Mucosa of rectum (tissue), 2 donors: ENCODE results near the gene EVL.

Experiments used
- H3K27ac ChIP-seq, 2 donors: one replicate each; pipeline ENCODE4 v1.7.0; 2013; ENCODE audit warnings: inconsistent platforms in 2 of 2, low read depth in 2 of 2, low read length in 2 of 2
- H3K27me3 ChIP-seq, 2 donors: one replicate each; pipeline ENCODE4 v1.7.0; 2013; ENCODE audit warnings: low read length in 2 of 2; ENCODE audit not compliant: control insufficient read depth in 2 of 2, insufficient read depth in 2 of 2
- H3K36me3 ChIP-seq, 2 donors: one replicate each; pipeline ENCODE4 v1.7.0; 2013; ENCODE audit warnings: low read length in 2 of 2; ENCODE audit not compliant: control insufficient read depth in 2 of 2, insufficient read depth in 2 of 2
- H3K4me1 ChIP-seq, 2 donors: one replicate each; pipeline ENCODE4 v1.7.0; 2013; ENCODE audit warnings: low read length in 2 of 2, mild to moderate bottlenecking in 1 of 2; ENCODE audit not compliant: control insufficient read depth in 2 of 2, insufficient read depth in 2 of 2
- H3K4me3 ChIP-seq, 2 donors: one replicate each; pipeline ENCODE4 v1.7.0; 2013; ENCODE audit warnings: low read length in 2 of 2
- H3K9ac ChIP-seq, 2 donors: one replicate each; pipeline ENCODE4 v1.7.0; 2013; ENCODE audit warnings: low read length in 2 of 2, low read depth in 1 of 2, mild to moderate bottlenecking in 1 of 2
- H3K9me3 ChIP-seq, 2 donors: one replicate each; pipeline ENCODE4 v1.7.0; 2013; ENCODE audit warnings: low read length in 2 of 2; ENCODE audit not compliant: control insufficient read depth in 2 of 2
- donor health status: healthy.
- donor health status: Normal muscosa, but diverticular disease.

Gene EVL

DNA sequence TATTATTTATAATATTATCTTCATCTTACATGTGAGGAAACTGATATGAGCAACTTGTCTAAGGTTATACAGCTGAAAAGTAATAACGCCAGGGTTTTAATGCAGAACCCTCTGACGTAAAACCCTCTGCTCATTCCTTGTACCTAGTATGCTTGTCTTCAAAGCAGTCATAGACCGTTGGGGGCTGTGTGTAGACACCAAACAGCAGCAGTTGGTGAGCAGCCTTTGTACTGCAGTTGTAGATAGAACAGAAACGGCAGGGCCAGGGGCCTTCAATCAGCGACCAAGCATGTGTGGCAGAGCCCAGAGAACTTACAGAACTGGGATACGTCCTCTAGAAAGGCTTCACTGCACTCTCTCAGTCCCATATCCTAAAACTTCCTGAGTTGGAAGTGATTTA is 28.1 kb downstream of the EVL start:
- H3K27me3 ChIP-seq = no peaks in the 10 kb centered on the region
- H3K9me3 ChIP-seq = no peaks in the 10 kb centered on the region
- no peak overlapping the region for H3K4me3 ChIP-seq
- H3K4me1 ChIP-seq = no peaks in the 10 kb centered on the region
- no peak overlapping the region for H3K9ac ChIP-seq
- H3K36me3 ChIP-seq = peaks cover 3 to 7% of the 10 kb centered on the region in 2 donors
- H3K27ac ChIP-seq = no peak overlapping the region

DNA sequence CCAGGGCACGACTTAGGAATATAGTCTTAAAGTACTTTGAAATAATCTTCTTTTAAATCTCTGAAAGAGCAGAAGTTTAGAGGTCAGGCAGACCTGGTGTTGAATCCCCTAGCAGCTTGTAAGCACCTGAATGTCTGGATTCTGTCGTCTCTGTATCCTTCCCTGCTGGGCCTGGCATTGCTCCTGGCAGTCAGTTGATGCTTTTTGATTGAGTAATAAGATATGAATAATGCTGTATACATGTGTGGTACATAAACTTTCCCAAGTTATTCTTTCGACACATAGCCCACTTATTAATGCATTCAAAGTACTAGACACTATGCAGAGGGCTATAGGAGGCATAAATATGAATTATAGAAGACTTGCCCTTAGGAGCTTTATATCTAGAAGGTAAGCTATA is 31.4 kb downstream of the EVL start:
- peaks cover 3 to 6% of the 10 kb centered on the region in 2 donors for H3K36me3 ChIP-seq
- H3K4me3 ChIP-seq = no peak overlapping the region
- H3K27me3 ChIP-seq = no peaks in the 10 kb centered on the region
- H3K27ac ChIP-seq = no peak overlapping the region
- no peaks in the 10 kb centered on the region for H3K9me3 ChIP-seq
- no peaks in the 10 kb centered on the region for H3K4me1 ChIP-seq
- H3K9ac ChIP-seq = no peak overlapping the region

DNA sequence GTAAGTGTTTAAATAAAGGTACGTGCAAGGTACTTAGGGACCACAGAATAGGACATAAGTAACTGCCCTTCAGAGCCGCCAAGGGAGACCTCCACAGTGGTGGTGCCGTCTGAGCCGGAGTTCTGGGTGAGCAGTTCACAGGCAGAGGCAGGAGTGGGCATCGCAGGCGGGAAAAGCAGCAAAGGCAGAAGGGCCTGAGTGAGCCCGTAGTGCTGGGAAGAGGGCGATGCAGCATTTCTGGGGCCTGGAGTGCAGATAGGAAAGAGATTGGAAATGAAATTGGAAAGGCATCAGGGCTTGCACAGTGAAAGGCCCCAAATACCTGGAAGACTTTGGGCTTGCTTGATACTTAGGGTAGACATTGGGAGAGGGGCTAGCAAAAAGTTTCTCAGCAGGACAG is 32.9 kb downstream of the EVL start:
- Histone ChIP-seq H3K4me3 (no peak overlapping the region), H3K4me1 (peaks cover 0 to under 1% of the 10 kb centered on the region in 2 donors), H3K27me3 (no peaks in the 10 kb centered on the region), H3K36me3 (peaks cover 3 to 6% of the 10 kb centered on the region in 2 donors), H3K9ac (no peak overlapping the region), H3K27ac (no peak overlapping the region), H3K9me3 (no peaks in the 10 kb centered on the region)

DNA sequence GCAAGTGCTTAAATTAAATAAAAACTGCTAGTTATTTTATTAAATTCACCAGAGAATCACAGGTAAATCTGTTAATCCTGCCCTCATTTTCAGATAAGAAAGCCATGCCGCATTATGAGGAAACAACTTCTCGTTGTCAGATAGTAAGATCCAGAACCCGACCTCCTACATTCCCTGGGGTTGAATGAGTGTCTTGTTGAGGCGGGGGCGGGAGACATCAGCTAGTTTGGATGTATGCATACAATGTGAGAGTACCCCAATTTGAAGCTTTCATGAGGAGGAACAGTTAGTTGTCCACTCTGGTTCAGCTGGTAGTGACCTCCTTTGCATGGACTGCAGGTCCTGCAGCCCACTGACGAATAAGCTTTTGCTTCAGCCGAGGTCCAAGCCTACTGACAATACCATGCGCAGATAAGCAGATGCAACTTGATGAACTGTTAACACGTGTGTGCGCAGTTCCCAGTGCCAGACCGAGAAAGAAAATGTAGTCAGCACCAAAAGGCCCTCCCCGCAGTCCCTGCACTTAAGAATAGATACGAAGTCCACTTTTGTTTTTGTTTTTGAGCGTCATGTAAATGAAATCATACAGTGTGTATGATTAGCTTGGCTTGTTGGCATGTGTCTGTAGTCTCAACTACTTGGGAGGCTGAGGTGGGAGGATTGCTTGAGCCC is 34.9 kb downstream of the EVL start:
- no peak overlapping the region for H3K9ac ChIP-seq
- peaks cover 6 to 8% of the 10 kb centered on the region in 2 donors for H3K4me1 ChIP-seq
- H3K27ac ChIP-seq = no peak overlapping the region
- no peaks in the 10 kb centered on the region for H3K27me3 ChIP-seq
- H3K36me3 ChIP-seq = peaks cover 3 to 6% of the 10 kb centered on the region in 2 donors
- H3K9me3 ChIP-seq = no peaks in the 10 kb centered on the region
- no peak overlapping the region for H3K4me3 ChIP-seq

DNA sequence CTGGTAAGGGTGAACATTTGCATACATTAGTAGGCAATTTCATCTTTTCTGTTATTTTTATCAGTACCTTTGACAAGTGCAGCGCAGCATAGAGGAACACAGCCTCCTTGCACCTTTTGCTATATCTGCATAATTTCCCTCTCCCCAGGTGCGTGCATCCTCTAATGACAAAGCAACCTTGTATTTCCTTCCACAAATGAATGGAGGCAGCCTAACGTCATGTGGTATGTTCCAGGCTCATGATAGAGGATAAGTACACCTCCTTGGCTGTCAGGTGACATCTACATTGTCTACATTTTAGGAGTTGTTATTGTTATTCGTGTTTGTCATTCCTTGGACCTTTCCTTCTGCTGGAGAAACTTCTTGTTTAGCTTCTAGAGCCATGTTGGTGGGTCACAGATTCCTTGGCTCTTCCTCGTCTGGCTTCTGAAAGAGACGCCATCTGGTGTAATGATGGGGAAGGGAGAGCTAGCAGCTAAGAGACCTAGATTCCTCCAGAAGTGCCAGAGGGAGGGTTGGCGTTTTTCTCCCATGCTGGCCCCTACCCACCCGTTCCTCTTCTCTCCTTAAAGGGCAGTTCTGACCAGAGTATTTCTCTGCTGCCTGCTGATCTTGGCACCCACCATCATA is 37.0 kb downstream of the EVL start:
- peaks cover 6 to 17% of the 10 kb centered on the region in 2 donors for H3K4me1 ChIP-seq
- H3K4me3 ChIP-seq = no peak overlapping the region
- H3K27me3 ChIP-seq = no peaks in the 10 kb centered on the region
- H3K27ac ChIP-seq = no peak overlapping the region
- H3K9ac ChIP-seq = no peak overlapping the region
- peaks cover 3 to 6% of the 10 kb centered on the region in 2 donors for H3K36me3 ChIP-seq
- no peaks in the 10 kb centered on the region for H3K9me3 ChIP-seq

DNA sequence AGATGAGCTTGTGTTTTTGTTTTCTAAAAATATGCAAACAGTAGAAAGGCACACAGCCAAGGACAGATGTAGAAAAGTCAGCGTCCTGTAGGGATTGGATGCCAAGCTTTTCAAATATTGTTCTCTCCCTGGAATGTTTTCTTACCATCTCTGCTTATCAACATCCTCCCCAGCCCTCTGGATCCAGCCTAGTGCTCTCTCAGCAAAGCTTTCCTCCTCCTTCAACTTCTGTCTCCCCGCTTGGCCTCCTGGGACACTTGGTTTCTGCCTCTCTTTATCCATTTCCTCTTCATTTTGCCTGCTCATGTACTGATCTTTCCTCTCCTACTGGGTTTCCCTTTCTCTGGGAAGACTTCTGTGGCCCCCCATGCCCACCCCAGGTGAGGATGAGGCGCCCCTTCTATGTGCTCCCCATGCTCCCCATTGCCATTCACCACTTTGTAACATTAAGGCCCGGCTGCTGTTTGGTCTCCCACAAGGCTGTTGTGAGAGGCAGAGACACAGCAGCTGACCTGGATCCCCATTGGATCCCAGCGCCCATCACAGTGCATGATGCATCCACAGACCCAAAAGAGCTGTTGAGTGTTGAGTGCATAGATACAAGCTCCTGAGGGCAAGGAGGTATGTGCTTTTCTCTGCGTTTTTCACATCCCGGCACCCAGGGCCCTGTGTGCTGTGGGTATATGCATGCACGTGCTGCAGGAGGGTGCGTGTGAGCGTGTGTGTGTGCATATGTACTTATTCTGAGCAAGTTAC is 38.2 kb downstream of the EVL start:
- Histone ChIP-seq H3K36me3 (no peaks in the 10 kb centered on the region), H3K4me3 (no peak overlapping the region), H3K9me3 (no peaks in the 10 kb centered on the region), H3K4me1 (peaks cover 8 to 23% of the 10 kb centered on the region in 2 donors), H3K27ac (peak overlapping the region in 1 of 2 donors; percentile 5), H3K9ac (peak overlapping the region in 1 of 2 donors; percentile 15), H3K27me3 (no peaks in the 10 kb centered on the region)

DNA sequence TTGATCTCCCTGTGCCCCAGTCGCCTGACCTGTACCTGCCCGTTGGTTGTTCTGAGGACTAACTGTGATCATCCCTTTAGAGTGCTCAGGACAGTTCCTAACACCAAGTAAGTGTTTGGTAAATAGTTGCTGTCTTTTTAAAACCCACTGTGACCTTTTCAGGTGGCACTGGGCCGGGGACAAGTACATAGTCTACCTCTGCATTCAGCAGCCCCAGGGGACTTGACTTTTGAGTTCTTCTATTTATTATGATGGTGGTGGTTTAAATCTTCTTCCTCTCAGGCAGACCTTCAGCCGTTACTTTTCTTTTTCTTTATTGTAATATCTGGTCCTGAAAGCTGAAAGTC is 38.8 kb downstream of the EVL start:
- Histone ChIP-seq H3K9me3 (no peaks in the 10 kb centered on the region), H3K9ac (peak overlapping the region in 1 of 2 donors; percentile 15), H3K36me3 (no peaks in the 10 kb centered on the region), H3K4me3 (no peak overlapping the region), H3K27me3 (no peaks in the 10 kb centered on the region), H3K27ac (no peak overlapping the region), H3K4me1 (peaks cover 8 to 25% of the 10 kb centered on the region in 2 donors)

DNA sequence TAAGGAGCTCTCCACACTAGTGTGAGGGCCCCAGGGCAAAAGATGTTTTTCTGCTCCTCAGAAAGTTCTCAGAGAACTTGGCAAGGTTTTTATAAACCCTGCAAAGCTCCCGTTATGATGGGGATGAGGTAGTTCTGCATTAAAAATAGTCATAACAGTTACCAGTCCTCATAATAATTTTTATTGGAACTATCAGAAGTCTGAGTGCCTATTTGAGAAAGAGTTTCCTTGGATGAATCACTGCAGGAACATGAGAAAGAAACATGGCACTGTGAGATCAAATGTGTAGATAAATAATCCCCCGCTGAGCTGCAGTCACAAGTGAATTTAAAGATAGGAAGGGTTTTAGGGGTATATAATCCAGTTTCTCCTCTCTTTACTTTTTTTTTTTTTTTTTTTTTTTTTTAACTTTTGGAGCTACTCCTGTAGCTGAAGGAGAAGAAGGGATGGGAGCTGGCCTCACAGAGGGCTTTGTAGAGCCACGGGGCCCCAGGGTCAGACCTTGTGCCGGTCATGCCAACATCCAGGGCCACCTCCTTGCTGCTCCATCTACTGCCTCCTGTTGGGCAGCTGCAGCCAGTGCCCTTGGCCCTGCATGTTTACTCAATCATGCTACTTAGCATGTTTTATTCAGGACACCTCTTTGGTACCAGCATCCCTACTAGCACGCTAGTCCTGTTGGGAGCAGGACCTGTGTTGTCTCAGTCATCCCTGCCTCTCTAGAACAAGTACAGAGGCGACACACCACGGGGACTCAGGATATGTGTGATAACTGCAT is 39.5 kb downstream of the EVL start:
- no peak overlapping the region for H3K4me3 ChIP-seq
- H3K9me3 ChIP-seq = no peaks in the 10 kb centered on the region
- H3K36me3 ChIP-seq = peaks cover 0 to 1% of the 10 kb centered on the region in 2 donors
- no peaks in the 10 kb centered on the region for H3K27me3 ChIP-seq
- no peak overlapping the region for H3K27ac ChIP-seq
- no peak overlapping the region for H3K9ac ChIP-seq
- H3K4me1 ChIP-seq = peaks cover 8 to 25% of the 10 kb centered on the region in 2 donors

DNA sequence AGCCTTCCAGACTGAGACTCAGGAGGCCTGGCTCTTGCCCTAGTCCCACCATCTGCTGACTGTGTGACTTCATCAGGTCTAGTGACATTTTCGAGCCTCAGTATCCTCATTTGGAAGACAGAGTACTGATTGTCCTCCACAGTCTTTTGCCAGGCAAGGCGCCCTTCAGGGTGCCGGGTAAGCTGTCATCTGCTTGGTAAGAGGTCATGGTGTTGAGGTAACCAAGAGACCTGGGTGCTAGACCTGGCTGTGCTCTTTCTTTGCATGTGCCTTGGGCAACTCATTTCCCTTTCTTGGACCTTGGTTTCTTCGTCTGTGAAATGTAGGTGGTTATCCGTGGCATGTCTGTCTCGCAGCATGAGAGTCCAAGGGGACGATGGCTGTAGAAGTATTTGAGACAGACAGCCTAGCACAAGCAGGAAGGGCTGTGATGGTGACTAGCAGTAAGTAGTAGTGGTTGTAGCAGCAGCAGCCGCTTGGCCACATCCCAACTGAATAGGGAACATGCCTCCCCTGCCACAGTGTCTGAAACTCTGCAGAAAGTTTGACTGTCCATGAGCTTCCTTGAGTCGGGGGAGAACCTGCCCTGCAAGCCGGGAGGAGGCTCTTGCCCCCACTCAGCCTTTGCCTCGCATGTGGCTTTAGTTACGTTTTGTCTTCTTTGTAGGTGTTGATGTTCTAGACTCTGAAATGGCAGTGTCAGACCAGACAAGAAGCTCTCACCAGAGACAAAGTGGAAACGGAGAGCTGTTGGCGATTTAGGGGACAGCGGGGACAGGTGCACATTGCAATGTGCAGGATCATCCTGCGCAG is 40.3 kb downstream of the EVL start:
- H3K27ac ChIP-seq = no peak overlapping the region
- no peaks in the 10 kb centered on the region for H3K27me3 ChIP-seq
- H3K9ac ChIP-seq = no peak overlapping the region
- H3K4me1 ChIP-seq = peaks cover 8 to 25% of the 10 kb centered on the region in 2 donors
- H3K9me3 ChIP-seq = no peaks in the 10 kb centered on the region
- H3K36me3 ChIP-seq = peaks cover 0 to 2% of the 10 kb centered on the region in 2 donors
- no peak overlapping the region for H3K4me3 ChIP-seq
